Fibroblast of lung (primary cell): ENCODE measurements around the gene ELAVL2.

Experiments
- EZH2 ChIP-seq: IDR thresholded peaks from 2 replicates; pipeline ENCODE4 v1.5.1; 2012; ENCODE audit warnings: low read length, control low read depth, mild to moderate bottlenecking; ENCODE audit errors: missing control alignments
- TF ChIP-seq, protein P1 (sequence below), 2 donors: IDR thresholded peaks in 1 of 2; conservative IDR thresholded peaks in 1 of 2; 1 replicate in 1 of 2; 2 replicates in 1 of 2; pipeline ENCODE4 v1.5.1; 2011 to 2012; ENCODE audit warnings: low read length in 2 of 2, control low read depth in 1 of 2, inconsistent platforms in 1 of 2, low read depth in 1 of 2, mild to moderate bottlenecking in 1 of 2

DNA sequence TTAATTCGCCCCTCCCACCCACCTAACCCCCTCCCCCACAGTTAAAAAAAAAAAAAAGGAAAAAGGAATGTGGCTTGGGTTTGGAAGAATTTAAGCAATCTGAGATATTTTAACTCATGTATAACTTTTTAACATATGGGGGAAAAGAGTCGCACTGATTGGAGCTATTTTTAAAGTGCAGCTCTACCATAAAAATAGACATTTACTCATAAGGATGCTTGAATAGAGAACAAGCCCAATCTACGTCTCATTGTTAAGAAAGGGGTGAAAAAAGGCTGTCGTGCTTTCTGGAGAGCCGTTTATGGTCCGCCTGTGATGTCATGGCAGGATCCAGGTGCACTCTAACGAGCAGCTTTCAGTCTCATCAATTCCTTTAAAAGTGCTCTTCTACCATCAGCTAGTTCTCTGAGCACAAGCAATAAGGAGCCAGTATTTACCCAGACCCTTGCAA is 142.4 kb downstream of the ELAVL2 start:
- no peak for TF ChIP-seq EZH2
- TF ChIP-seq, protein P1, sequence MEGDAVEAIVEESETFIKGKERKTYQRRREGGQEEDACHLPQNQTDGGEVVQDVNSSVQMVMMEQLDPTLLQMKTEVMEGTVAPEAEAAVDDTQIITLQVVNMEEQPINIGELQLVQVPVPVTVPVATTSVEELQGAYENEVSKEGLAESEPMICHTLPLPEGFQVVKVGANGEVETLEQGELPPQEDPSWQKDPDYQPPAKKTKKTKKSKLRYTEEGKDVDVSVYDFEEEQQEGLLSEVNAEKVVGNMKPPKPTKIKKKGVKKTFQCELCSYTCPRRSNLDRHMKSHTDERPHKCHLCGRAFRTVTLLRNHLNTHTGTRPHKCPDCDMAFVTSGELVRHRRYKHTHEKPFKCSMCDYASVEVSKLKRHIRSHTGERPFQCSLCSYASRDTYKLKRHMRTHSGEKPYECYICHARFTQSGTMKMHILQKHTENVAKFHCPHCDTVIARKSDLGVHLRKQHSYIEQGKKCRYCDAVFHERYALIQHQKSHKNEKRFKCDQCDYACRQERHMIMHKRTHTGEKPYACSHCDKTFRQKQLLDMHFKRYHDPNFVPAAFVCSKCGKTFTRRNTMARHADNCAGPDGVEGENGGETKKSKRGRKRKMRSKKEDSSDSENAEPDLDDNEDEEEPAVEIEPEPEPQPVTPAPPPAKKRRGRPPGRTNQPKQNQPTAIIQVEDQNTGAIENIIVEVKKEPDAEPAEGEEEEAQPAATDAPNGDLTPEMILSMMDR (conservative IDR thresholded peaks at IDR 0.05 in 1 of 2, IDR thresholded peaks at IDR 0.05 in 1 of 2; ENCODE audit: low read depth in 1 of 2, low read length in 2 of 2), result no peak
